ENCODE results near the gene PSMG2.

GRCh38 chr18:12699747-12700146 lies 3.1 kb upstream of the PSMG2 start:
- no peak for TF ChIP-seq POLR2A (IDR thresholded peaks at IDR 0.05)
- TF ChIP-seq CTCF (IDR thresholded peaks at IDR 0.05): no peak

Measured in heart left ventricle (tissue), 13 donors.